PC-9 (cell line): Measurements from ENCODE around the gene ATXN7L3B.

Source experiments
- EZH2 ChIP-seq: fragments of 200-600 bp; sonication (generic); IDR thresholded peaks from 2 replicates; pipeline ENCODE4 v1.8.0; 2017; ENCODE audit warnings: antibody characterized with exemption, low read depth
- TF ChIP-seq, protein P1 (sequence below): fragments of 200-600 bp; sonication (generic); conservative IDR thresholded peaks from 2 replicates; pipeline ENCODE4 v1.6.1; 2017; ENCODE audit warnings: mixed run types, antibody characterized with exemption, mild to moderate bottlenecking, moderate library complexity

DNA sequence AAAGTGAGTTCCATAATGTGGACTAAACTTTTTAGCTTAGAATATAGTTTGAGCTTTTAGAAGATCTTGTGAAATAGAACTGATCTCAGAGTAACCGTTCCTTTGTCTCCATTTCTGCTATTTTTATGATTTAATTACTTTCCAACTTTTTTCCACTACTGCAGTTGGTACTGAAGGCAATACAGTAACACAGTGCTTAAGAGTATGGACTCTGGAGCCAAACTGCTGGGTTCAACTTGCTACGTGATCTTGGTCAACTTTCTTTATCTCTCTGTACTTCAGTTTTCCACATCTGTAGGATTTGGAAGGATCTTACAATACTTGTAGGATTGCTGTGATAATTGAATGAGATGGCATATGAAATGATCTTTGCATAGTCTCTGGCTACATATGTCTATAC, 40.9 kb downstream of the ATXN7L3B start:
- TF ChIP-seq EZH2 = no peak
- TF ChIP-seq, protein P1, sequence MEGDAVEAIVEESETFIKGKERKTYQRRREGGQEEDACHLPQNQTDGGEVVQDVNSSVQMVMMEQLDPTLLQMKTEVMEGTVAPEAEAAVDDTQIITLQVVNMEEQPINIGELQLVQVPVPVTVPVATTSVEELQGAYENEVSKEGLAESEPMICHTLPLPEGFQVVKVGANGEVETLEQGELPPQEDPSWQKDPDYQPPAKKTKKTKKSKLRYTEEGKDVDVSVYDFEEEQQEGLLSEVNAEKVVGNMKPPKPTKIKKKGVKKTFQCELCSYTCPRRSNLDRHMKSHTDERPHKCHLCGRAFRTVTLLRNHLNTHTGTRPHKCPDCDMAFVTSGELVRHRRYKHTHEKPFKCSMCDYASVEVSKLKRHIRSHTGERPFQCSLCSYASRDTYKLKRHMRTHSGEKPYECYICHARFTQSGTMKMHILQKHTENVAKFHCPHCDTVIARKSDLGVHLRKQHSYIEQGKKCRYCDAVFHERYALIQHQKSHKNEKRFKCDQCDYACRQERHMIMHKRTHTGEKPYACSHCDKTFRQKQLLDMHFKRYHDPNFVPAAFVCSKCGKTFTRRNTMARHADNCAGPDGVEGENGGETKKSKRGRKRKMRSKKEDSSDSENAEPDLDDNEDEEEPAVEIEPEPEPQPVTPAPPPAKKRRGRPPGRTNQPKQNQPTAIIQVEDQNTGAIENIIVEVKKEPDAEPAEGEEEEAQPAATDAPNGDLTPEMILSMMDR = no peak
